ENCODE results near the gene ZNF771.

Gene ZNF771

DNA sequence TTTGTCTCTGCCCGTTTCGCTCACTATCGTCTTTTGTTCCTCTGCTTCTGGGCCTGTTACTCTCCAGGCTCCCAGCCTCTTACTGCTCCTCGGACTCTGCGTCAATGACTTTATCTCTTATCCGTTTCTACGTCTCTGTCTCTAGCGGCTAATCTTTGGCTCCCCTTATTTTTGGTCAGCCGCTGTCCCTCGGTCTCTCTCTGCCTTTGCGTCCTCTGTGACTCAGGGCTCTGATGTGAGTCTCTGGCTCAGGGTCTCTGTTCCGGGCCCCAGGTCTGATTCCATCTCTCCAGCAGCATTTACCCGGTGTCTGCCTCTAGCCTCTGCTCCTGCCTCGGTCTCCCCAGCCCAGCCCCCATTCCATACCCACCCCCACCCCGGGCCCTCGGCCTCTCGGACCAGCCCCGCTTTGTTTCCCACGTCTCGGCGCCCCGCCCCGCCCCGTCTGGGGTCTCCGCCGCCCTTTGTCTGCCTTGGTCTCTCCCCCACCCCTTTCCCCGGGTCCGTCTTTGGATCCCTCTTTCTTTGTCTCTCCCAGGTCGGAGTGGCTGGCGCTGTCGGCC lies 12.7 kb upstream of the ZNF771 start:
- Histone ChIP-seq H2BK120ac (ENCODE audit: low read depth, low read length) (peak overlapping the region; percentile 50), H3K9me3 (ENCODE audit: control insufficient read depth, low read length) (no peaks in the 10 kb centered on the region), H3K27me3 (ENCODE audit: control insufficient read depth in 1 of 2, insufficient read depth in 1 of 2, low read length in 2 of 2) (no peaks in the 10 kb centered on the region), H4K91ac (ENCODE audit: low read length) (peak overlapping the region; percentile 30), H3K4ac (ENCODE audit: low read depth in 1 of 2, low read length in 2 of 2) (peak overlapping the region; percentile 66 to 78), H2BK15ac (ENCODE audit: low read depth, poor library complexity, severe bottlenecking) (no peak overlapping the region), H3K4me3 (ENCODE audit: insufficient read depth in 1 of 2, low read depth in 1 of 2, low read length in 2 of 2) (peak overlapping the region; percentile 93 to 95), H4K8ac (ENCODE audit: low read length) (peak overlapping the region; percentile 83), H3K4me1 (ENCODE audit: control insufficient read depth, insufficient read depth, low read depth, low read length) (peaks cover 13% of the 10 kb centered on the region), H2AK5ac (ENCODE audit: low read length, severe bottlenecking) (peak overlapping the region; percentile 24), H3K9ac (ENCODE audit: low read length) (peak overlapping the region; percentile 96), H3K23ac (ENCODE audit: low read length in 2 of 2) (peak overlapping the region in 1 of 2 experiments; percentile 63), H2AFZ (ENCODE audit: low read depth, low read length) (peak overlapping the region; percentile 64), H3K79me1 (replicated peaks; ENCODE audit: low read length, poor library complexity, severe bottlenecking) (peaks cover 15% of the 10 kb centered on the region), H3K18ac (ENCODE audit: low read depth in 1 of 2, low read length in 2 of 2) (peak overlapping the region; percentile 72 to 95), H3K27ac (ENCODE audit: low read length, poor library complexity, severe bottlenecking) (peak overlapping the region; percentile 77), H2BK12ac (ENCODE audit: low read length in 2 of 2) (no peak overlapping the region), H3K4me2 (ENCODE audit: low read length, poor library complexity, severe bottlenecking) (peak overlapping the region; percentile 74), H3K36me3 (ENCODE audit: control insufficient read depth in 1 of 2, insufficient read depth in 2 of 2, low read depth in 1 of 2, low read length in 2 of 2) (peaks cover 13 to 22% of the 10 kb centered on the region in 2 experiments), H3K14ac (ENCODE audit: low read length in 2 of 2) (peak overlapping the region in 1 of 2 experiments; percentile 72), H2BK5ac (ENCODE audit: low read depth, low read length, poor library complexity, severe bottlenecking) (no peak overlapping the region)
- peak; percentile 80 for DNase-seq
- WGBS: 2% methylated on average over 21 of the region's 31 CpGs

DNA sequence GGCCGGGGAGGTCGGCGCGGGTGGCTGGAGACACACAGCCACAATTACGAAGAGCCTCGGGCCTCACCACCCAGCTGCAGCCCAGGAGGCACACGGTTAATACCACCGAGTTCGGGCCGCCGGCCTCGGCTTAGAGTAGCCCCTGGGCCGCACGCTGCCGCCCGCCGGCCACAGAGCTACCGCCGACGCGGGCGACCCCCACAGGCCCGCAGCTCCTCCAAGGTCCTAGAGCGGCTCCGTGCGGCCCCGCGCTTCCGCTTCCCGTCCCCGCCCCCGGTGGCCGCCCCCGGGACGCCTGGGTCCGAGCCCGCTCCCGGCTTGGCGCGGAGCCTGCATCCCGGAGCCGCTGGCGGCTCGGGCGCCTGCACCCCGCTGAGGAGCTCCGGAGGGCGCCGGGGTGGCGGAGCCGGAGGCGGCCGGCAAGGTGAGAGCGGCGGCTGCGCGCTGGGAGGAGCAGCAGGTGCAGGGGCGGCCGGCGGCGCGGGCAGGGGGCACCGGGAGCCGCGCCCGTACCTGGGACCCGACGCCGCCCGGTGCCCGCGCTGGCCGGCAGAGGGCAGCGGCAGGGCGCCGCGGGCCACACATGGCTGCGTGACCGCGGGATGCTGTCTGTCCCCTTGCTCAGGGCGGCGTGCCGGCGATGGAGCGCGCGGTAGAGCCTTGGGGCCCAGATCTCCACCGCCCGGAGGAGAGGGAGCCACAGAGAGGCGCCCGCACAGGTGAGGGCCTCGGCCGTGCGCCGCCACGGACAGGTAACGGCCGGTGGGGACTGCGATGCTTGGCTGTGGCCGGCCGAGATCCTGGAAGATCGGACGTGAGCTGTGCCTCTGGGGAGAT lies 12.0 kb upstream of the ZNF771 start, which contains the start of gene ZNF48:
Gene ZNF48 (plus strand): TSS at position 266 of the 837 bp plus-strand sequence. CDS start 375 bp downstream, at position 641.
- peaks cover 18% of the 10 kb centered on the region for H3K4me1 ChIP-seq (ENCODE audit: control insufficient read depth, insufficient read depth, low read depth, low read length)
- peak within 1 kb of the TSS; percentile 58 for H2BK15ac ChIP-seq (ENCODE audit: low read depth, poor library complexity, severe bottlenecking)
- peak within 1 kb of the TSS; percentile 83 for H4K8ac ChIP-seq (ENCODE audit: low read length)
- H2BK5ac ChIP-seq (ENCODE audit: low read depth, low read length, poor library complexity, severe bottlenecking): no peak within 1 kb of the TSS
- H3K18ac ChIP-seq (ENCODE audit: low read depth in 1 of 2, low read length in 2 of 2): peak within 1 kb of the TSS; percentile 72 to 95
- peaks cover 15% of the 10 kb centered on the region for H3K79me1 ChIP-seq (replicated peaks; ENCODE audit: low read length, poor library complexity, severe bottlenecking)
- H3K36me3 ChIP-seq (ENCODE audit: control insufficient read depth in 1 of 2, insufficient read depth in 2 of 2, low read depth in 1 of 2, low read length in 2 of 2): peaks cover 13 to 22% of the 10 kb centered on the region in 2 experiments
- peak; percentile 90 for DNase-seq
- peak within 1 kb of the TSS; percentile 53 for H4K91ac ChIP-seq (ENCODE audit: low read length)
- H3K27me3 ChIP-seq (ENCODE audit: control insufficient read depth in 1 of 2, insufficient read depth in 1 of 2, low read length in 2 of 2): no peaks in the 10 kb centered on the region
- H3K9me3 ChIP-seq (ENCODE audit: control insufficient read depth, low read length): no peaks in the 10 kb centered on the region
- peak within 1 kb of the TSS; percentile 96 for H3K9ac ChIP-seq (ENCODE audit: low read length)
- peak within 1 kb of the TSS in 1 of 2 experiments; percentile 92 for H3K14ac ChIP-seq (ENCODE audit: low read length in 2 of 2)
- peak within 1 kb of the TSS in 1 of 2 experiments; percentile 95 for H3K23ac ChIP-seq (ENCODE audit: low read length in 2 of 2)
- peak within 1 kb of the TSS; percentile 50 for H2BK120ac ChIP-seq (ENCODE audit: low read depth, low read length)
- WGBS: under 1% methylated on average over 82 of the region's 103 CpGs
- peak within 1 kb of the TSS; percentile 77 for H3K27ac ChIP-seq (ENCODE audit: low read length, poor library complexity, severe bottlenecking)
- H3K4me2 ChIP-seq (ENCODE audit: low read length, poor library complexity, severe bottlenecking): peak within 1 kb of the TSS; percentile 97
- H2BK12ac ChIP-seq (ENCODE audit: low read length in 2 of 2): peak within 1 kb of the TSS in 1 of 2 experiments; percentile 73
- H3K4me3 ChIP-seq (ENCODE audit: insufficient read depth in 1 of 2, low read depth in 1 of 2, low read length in 2 of 2): peak within 1 kb of the TSS; percentile 93 to 95
- peak within 1 kb of the TSS; percentile 93 for H2AFZ ChIP-seq (ENCODE audit: low read depth, low read length)
- peak within 1 kb of the TSS; percentile 66 to 78 for H3K4ac ChIP-seq (ENCODE audit: low read depth in 1 of 2, low read length in 2 of 2)
- H2AK5ac ChIP-seq (ENCODE audit: low read length, severe bottlenecking): peak within 1 kb of the TSS; percentile 24

GRCh38 chr16:30395992-30396585 lies 11.3 kb upstream of the ZNF771 start:
- peak overlapping the region; percentile 96 for H3K9ac ChIP-seq (ENCODE audit: low read length)

More at GRCh38 chr16:30395992-30396585, 11.3 kb upstream of the ZNF771 start:
- peak overlapping the region; percentile 73 for H4K8ac ChIP-seq (ENCODE audit: low read length)
- peaks cover 13 to 22% of the 10 kb centered on the region in 2 experiments for H3K36me3 ChIP-seq (ENCODE audit: control insufficient read depth in 1 of 2, insufficient read depth in 2 of 2, low read depth in 1 of 2, low read length in 2 of 2)
- H3K79me1 ChIP-seq (replicated peaks; ENCODE audit: low read length, poor library complexity, severe bottlenecking): peaks cover 15% of the 10 kb centered on the region
- peak overlapping the region in 1 of 2 experiments; percentile 92 for H3K14ac ChIP-seq (ENCODE audit: low read length in 2 of 2)
- no peak overlapping the region for H2AK5ac ChIP-seq (ENCODE audit: low read length, severe bottlenecking)
- H2BK12ac ChIP-seq (ENCODE audit: low read length in 2 of 2): peak overlapping the region in 1 of 2 experiments; percentile 73
- no peaks in the 10 kb centered on the region for H3K27me3 ChIP-seq (ENCODE audit: control insufficient read depth in 1 of 2, insufficient read depth in 1 of 2, low read length in 2 of 2)
- peak overlapping the region in 1 of 2 experiments; percentile 95 for H3K23ac ChIP-seq (ENCODE audit: low read length in 2 of 2)
- H2AFZ ChIP-seq (ENCODE audit: low read depth, low read length): peak overlapping the region; percentile 93
- no peak overlapping the region for H2BK15ac ChIP-seq (ENCODE audit: low read depth, poor library complexity, severe bottlenecking)
- DNase-seq: no peak
- H3K4me2 ChIP-seq (ENCODE audit: low read length, poor library complexity, severe bottlenecking): peak overlapping the region; percentile 97
- H3K9me3 ChIP-seq (ENCODE audit: control insufficient read depth, low read length): no peaks in the 10 kb centered on the region
- H3K27ac ChIP-seq (ENCODE audit: low read length, poor library complexity, severe bottlenecking): peak overlapping the region; percentile 42
- H2BK5ac ChIP-seq (ENCODE audit: low read depth, low read length, poor library complexity, severe bottlenecking): no peak overlapping the region
- peaks cover 18% of the 10 kb centered on the region for H3K4me1 ChIP-seq (ENCODE audit: control insufficient read depth, insufficient read depth, low read depth, low read length)
- no peak overlapping the region for H4K91ac ChIP-seq (ENCODE audit: low read length)
- peak overlapping the region in 1 of 2 experiments; percentile 90 for H3K18ac ChIP-seq (ENCODE audit: low read depth in 1 of 2, low read length in 2 of 2)
- peak overlapping the region; percentile 93 to 95 for H3K4me3 ChIP-seq (ENCODE audit: insufficient read depth in 1 of 2, low read depth in 1 of 2, low read length in 2 of 2)
- H2BK120ac ChIP-seq (ENCODE audit: low read depth, low read length): no peak overlapping the region
- 19% methylated on average over 12 of the region's 13 CpGs for WGBS
- peak overlapping the region in 1 of 2 experiments; percentile 71 for H3K4ac ChIP-seq (ENCODE audit: low read depth in 1 of 2, low read length in 2 of 2)
